GM18498 (cell line): ENCODE measurements around the gene NSF.
"Not testable (repeated sequence)": the region's sequence is repeated elsewhere in the genome, so short reads cannot be mapped to it uniquely, and the experiment has no call there.

Experiments
- ATAC-seq: cut with Tn5 transposase; IDR thresholded peaks from one replicate; pipeline ENCODE4 v1.9.1; 2021; ENCODE audit warnings: mild to moderate bottlenecking, moderate library complexity; ENCODE audit not compliant: unreplicated experiment

Gene NSF

DNA sequence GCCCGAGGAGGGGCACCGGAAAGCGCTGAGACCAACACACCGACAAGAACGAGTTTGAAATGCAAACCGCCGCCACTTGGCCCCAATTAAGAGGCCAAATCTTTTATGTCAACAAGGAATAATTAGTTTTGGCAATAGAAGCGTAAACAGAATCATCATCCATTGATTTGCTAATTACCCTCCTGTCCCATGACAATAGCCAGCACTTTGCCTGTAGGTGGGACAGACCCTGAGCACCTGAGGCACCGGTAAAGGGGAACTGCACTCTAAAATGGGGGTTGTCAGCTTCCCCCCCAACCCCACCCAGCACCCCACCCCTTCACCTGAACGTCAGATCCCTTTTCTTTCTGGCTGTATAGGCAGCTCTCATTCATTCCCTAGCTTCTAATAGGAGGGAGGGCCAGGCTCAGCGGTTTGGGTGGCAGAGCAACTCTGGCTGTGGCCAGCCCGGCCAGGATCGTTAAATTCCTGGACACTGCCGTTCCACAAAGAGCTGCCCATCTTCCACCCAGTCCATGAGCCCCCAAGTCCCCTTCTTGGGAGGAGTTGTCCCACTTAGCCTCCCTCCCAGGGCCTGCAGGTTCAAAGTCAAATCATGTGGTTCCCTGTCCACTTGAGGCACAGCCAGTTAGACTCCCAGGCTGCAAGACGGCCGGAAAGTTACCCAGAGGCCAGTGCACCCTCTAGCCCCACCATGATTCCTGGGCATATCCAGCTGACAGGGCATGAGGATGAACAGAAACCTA is 182.2 kb downstream of the NSF start:
- no peak for ATAC-seq

DNA sequence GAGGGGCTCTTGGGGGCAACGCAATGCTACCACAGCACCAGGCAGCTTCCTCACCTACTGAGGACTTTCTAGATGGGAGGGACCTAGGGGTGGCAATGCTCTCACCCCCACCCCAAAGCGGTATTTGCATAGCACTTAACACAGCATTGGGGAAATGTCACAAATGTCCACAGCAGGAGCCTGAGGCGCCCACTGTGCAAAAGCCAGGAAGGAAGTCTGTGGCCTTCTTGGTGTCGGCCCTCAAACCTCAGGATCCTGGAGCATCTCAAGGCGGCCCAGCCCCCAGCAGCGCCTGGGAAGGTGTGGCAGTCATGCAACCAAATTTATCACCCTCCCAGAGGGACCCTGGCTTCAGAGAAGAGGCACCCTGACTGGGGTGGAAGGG is 182.7 kb downstream of the NSF start:
- no peak for ATAC-seq

DNA sequence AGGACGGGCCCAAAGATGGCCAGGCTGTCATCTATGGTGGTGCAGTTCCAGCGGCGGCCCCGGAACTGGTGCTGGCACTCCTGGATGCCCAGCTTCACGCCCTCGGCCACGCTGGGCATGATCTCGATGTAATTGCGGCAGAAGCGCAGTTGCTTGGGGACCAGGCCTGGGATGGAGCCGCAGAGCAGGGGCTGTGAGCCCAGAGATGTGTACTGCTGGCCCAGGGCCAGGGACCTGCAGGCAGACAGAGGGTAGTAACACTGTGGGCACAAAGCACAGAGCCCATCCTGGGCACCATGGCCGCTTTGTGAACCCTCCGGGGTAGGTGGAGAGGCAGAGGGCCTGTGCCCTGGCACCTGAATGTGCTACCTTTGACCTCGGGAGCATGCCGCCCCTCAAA is 183.2 kb downstream of the NSF start:
- no peak for ATAC-seq

DNA sequence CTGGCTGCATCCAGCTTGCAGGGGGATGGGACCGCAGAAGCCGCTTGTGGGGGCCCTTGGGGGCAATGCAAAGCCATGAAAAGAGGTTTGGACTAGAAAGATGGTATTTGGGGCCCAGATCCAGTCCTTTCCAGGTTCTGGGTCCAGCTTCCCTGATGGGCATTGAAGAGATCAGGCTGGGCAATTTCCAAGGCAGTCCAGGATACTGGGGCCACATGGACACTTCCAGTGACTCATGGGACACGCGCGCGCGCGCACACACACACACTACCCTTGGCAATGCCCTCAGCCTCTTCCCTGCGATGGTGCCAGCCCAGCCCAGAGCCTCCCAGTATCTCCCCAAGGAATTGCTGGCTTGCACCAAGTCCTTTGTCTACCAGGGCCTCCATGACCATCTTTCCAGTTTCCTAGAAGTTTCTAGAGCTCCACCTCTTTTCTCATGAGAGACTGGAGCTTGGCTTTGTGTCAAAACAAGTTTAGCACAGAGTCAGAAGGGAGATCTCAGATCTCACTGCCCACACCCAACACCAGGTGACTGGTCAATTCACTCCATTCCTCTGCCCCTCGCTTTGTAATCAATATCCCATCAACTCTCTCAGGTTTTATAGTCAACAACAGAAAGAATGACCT is 183.8 kb downstream of the NSF start:
- no peak for ATAC-seq

DNA sequence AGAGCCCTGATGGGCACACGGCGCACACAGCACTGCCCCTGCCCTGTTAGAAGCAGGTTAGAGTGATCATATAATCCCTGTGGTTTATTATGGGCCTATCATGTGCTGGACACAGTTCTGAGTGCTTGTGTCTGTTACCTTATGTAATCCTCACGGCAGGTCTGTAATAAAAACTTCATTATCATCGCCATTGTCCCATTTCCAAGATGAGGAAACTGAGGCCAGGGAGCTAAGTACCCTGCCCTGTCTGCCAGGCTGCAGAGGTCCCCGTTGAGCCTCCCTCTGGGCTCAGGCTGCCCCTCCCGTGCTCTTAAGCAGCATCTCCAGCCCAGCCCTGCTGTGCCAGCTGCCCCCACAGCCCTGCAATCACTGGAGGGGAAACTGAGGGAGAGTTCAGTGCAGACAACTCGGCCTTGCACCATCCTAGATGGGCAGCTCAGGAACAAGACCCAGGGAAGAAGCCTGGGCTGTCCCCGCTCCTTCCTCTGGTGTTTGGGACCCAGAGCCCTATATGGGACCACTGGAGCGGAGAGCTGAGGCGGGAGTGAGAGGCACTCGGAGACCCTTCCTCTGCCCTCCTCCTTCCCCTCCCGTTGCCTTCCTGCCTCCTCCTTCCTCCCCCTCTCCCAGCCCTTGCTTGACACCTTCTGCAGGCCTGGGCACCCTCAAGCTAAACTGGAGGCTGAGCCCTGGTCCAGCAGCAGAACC is 186.0 kb downstream of the NSF start:
- no peak for ATAC-seq

DNA sequence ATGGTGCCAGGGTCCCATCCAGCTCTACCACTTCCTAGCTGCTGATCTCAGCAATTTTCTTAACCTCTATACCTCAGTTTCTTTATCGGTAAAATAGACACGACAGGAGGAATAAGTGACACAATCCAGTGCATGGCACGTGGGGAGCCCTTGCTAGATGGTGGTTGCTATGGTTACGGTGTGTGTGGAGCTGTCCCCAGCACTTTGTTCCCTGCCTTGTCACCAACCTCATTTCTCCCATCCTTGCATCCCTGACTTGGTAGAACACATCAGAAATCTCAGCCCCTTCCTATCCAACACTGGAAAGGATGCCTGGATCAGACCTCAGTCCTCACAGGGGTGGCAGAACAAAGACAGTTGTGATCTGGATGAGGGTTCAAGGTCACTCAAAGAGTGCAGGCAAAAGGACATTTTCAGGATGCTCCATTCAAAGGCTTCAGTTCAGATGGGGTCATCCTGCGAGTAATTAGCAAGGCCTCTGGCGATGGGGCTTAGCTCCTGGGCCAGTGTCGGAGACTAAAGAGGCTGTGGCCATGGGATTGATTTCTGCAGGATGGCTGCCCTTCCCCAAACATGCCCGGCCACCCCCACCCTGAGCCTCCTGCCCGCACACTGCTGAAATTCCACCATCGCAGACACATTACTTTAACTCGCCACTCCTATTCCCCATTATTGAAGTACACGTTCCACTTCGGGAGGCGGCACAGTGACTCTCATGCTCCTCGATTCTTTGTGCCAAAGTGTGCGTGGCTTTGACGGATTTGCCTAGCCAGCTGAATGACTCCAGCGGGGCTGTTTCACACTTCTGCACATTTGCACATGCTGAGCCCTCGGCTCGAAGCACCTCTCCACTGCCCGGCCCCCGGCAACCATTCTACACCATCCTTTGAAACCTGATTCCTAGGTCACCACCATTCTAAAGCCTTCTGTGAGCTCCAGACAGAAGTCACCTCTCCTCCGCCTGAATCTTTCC is 187.8 kb downstream of the NSF start:
- ATAC-seq: no peak

DNA sequence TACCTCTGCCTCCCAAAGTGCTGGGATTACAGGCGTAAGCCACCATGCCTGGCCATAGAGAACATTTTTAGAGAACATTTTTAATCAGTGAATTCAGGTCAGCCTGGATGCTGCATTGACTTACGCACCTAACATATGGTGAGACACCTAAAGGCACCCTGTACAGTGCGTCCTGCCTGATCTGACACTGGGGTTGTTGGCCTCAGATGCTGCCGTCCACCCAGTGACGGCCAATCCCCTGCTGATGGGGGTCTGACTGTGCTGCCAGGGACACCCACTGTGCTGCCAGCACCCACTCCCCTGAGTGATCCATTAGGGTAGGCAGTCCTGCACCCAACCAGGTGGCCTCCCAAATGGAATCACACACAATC is 189.5 kb downstream of the NSF start:
- no peak for ATAC-seq

DNA sequence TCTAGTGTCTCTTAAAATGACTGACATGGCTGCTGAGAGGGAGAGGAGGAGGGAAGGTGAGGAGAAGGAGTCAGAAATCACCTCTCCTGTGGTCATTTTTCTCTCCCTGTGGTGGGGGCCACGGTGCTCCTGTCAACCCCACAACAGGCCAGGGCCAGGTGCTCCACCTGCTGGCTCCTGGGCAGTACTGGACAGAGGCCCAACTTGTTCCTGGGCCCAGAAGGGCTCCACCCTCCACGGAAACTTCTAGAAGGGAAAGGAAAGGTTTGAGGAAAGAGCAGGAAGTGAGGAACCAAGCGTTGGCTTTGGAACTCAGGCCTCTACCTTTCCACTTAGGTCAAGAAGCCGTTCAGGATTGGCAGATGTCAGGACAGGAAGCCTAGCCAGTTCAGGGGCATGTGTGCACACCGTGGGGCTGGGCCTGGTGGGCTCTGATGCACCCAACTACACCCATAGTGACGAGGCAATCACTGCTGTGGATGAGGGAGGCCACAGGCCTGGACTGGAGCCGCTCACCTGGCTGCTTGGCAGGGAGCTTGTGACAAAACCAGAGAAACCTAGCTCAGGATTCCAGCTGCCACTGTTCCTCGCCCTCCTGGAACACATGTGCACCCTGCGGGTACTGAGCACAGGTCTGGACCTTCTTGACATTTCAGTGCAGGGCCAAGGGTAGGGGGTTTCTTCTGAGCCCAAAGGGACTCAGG is 191.9 kb downstream of the NSF start:
- no peak for ATAC-seq

DNA sequence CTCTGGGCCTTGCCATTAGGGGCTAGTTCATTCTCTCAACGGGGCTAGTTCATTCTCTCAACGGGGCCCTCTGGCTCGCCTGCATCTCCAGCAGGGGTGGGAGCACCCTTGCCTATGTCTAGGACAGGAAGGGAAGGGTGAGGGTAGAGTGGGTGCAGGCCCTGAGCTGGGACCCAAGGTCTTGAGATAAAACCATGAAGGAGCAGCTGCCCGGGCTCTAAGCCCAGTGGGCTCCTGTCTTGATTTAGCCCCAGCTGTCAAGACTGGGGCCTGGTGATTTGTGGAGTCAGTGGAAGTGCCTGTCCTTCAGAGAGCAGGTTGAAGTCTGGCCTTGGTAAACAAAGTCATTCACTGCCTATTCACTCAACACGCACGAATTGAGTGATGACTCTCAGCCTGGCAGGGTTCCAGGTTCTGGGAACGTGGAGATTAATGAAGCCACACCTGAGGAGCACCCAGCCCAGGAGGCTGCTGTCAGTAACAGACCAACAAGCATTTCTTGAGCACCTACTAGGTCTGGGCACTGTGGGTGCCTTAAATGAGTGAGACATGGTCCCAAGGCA is 192.6 kb downstream of the NSF start:
- no peak for ATAC-seq

DNA sequence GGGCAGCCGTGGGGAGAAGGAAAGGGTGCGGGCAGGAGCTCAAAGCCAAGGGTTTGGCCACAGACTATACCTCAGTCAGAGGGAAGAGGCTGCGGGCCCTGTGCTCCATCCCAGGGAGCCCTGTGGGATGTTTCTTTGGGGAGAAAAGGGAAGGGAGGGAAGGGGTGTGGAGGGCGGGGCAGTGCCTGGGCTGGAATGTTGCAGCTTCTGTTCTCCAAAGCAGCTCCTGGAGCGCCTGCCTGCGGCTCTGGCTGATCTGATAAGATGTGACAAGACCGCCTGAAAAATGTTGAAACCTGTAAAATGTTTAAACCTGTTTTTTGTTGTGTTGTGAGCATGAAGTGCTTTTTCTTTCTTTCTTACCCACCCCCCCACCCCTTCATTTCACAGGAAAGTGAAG is 195.2 kb downstream of the NSF start:
- no peak for ATAC-seq

DNA sequence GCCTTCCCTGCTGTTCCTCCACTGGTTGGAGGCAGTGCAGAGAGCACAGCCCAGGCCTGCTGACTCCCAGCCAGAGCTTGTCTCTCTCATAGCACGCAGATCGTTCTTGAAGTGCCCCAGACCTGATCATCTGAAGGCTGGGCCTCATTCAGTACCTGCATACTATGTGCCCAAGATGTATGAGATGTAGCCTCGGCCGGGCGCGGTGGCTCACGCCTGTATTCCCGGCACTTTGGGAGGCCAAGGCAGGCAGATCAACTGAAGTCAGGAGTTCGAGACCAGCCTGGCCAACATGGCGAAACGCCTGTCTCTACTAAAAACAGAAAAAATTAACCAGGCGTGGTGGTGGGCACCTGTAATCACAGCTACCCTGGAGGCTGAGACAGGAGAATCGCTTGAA is 197.0 kb downstream of the NSF start:
- ATAC-seq: no peak

DNA sequence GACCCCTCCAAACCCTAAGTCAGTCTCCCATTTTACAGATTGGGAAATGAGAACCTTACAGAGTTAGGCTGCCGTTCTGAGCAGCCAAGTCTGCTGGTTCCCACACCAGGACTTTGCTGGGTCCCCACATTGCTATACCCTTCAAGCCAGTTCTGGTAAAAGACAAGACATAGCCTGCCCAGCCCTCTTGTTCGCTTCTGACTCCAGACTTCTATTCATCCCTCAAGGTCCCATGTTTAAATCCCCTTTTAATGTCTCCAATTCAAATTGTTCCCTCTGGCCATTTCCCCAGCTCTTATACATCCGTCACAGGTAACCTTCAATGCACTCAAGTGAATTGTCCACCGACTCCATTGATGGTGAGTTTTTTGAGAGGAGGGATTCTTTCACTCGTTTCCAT is 197.8 kb downstream of the NSF start:
- ATAC-seq: no peak

DNA sequence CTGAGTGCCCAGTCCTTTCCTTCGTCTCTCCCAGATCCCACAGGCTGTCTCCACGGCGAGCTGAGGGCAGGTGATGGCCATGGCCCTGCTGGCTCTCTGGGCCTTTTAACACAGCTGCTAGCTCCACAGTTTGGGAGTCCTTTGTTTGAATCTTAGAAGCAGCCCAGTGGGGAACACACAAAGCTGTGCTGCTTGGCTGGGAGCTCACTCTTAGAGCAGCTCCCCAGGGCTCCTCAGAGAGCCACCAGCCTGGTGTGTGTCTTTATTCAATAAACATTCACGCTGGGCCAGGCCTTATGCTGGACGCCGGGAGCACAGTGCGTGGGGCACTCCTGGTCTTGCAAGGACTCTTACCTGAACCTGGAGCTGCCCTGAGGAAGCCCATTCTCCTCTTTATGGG is 198.3 kb downstream of the NSF start:
- ATAC-seq: no peak

DNA sequence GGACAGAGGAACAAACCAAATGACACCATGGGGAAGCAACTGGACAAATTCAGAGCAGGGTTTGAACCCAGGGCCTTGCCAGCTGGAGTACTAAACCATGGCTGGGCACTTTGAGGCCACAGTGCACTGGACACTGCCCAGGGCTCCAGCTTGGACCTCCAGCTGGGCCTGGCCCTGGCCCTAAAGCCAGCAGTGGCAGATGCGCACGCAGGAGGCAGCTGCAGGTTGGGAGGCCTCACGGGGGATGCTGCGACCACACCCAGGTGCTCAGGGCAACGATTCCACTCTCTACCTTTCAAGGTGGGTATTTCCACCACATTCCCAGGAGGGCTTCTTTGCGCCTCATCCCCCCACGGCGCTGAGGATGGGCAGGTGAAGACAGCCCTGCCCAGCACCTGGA is 199.1 kb downstream of the NSF start:
- ATAC-seq: no peak

DNA sequence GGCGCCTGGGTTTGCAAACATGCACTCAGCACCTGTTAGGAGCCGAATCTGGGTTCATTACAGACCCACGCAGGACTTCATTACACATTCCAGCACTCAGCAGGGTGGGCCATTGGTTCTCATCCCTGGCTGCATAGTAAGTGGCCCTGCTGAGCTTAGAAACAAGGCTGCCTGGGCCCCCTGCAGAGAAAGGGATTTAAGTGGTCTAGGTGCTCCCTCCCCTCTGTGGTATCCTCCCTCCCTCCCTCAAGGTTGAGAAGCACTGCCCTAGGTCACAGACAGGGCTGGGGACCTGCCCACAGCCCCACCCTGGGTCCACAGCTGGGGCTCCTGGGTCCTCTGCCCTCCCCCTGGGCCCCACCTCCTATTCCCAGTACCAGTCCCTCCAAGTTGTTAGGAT is 199.7 kb downstream of the NSF start:
- no peak for ATAC-seq

DNA sequence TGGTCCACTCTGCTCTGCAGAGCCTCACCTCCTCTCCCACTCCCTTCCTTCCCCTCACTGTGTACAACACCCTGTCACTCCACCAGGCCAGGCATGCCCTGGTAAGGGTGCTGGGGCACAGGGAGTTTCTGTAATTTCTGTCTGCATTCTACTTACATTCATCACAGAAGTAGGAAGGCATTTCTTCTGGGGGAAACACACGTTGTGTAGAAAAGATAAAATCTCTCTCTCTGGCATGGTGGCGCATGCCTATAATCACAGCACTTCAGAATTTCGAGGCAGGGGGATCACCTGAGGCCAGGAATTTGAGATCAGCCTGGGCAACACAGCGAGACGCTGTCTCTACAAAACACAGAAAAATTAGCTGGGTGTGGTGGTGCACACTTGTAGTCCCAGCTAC is 201.1 kb downstream of the NSF start:
- no peak for ATAC-seq

DNA sequence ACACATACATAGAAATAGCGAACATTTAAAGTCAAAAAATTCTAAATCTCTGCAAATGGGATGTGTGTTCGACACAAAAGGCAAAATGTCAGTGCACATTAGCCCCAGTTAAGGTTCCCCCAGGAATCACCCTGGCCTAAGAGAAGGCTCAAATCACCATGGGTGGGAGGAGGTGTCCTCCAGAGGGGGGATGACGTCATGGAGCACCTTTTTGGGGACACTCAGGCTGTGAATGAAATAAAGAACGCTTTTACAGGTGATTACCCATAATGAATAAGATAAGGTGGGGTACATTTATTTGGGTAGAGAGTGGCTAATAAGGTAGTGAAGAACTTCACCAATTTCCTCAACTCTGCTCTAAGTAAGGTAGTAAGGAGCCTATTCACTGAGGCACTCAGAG is 201.6 kb downstream of the NSF start:
- ATAC-seq: no peak

DNA sequence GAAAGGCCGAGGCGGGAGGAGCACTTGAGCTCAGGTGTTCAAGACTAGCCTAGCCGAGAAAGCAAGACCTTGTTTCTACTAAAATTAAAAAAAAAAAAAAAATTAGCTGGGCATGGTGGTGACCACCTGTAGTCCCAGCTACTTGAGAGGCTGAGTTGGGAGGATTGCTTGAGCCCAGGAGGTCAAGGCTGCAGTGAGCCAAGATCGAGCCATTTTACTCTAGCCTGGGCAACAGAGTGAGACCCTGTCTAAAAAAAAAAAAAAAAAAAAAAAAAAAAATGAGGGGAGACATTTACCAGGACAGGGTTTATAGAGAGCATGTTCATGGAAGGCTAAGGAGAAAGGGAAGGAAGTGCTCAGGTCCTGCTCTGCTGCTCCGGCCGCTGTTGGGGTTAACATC is 202.6 kb downstream of the NSF start:
- ATAC-seq: not testable (repeated sequence)

DNA sequence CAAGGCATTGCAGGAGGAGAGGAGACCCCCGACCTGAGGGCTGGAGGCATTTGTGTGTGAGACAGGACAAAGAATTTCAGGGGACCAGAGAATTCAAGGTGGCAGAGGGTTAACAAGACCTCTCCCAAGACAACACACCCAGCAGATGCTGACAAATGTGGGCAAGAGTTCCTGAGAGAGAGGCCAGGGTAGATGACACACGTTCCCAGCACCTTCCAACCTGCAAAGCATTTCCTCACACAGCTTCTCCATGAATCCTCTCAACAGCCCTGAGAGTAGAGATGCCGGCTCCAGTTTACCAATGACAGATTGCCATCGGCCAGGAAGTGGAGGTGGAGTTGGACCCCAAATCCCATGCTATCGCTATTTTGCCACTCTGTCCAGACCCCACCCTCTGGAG is 203.1 kb downstream of the NSF start:
- ATAC-seq: no peak

DNA sequence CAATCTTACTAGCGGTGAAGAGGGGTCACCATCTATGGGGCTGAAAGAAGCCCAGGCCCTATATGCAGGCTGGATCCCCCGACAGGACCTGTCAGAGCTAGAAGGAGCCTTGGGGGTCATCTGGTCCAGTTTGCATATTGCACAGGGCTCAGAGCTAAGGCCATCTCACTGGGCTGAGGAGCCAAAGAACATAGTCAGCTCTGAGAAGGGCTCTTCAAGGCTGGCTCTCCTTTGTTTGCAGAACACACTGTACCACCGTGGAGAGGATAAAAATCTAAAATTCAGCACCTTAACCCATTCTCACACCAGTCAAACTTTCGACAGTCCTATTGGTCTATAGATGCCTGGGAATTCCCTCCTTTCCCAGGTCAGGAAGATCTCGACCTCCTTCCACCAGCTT is 203.8 kb downstream of the NSF start:
- ATAC-seq: no peak
